ENCODE measurements around the gene PARVB.
"Not testable (repeated sequence)": the region's sequence is repeated elsewhere in the genome, so short reads cannot be mapped to it uniquely, and the experiment has no call there.

PARVB gene

GRCh38 chr22:44056649-44057048 is 32.5 kb downstream of the PARVB start:
- not testable (repeated sequence) for DNase-seq (ENCODE audit: low spot score)

GRCh38 chr22:44057401-44057987 is 33.4 kb downstream of the PARVB start:
- DNase-seq (ENCODE audit: low spot score), result no peak

- no peak for DNase-seq (ENCODE audit: low spot score)
Observed at GRCh38 chr22:44063462-44064371, 39.6 kb downstream of the PARVB start.

GRCh38 chr22:44067033-44067432 is 42.9 kb downstream of the PARVB start:
- no peak for DNase-seq (ENCODE audit: low spot score)

GRCh38 chr22:44067901-44068300 is 43.8 kb downstream of the PARVB start:
- no peak for DNase-seq (ENCODE audit: low spot score)

- DNase-seq (ENCODE audit: low spot score), result no peak
Observed at GRCh38 chr22:44068422-44069191, 44.5 kb downstream of the PARVB start.

- DNase-seq (ENCODE audit: low spot score), result no peak
Observed at GRCh38 chr22:44070029-44070428, 45.9 kb downstream of the PARVB start.

- no peak for DNase-seq (ENCODE audit: low spot score)
Observed at GRCh38 chr22:44071781-44072326, 47.8 kb downstream of the PARVB start.

GRCh38 chr22:44074337-44074984 is 50.4 kb downstream of the PARVB start:
- DNase-seq (ENCODE audit: low spot score), result no peak

- no peak for DNase-seq (ENCODE audit: low spot score)
Observed at GRCh38 chr22:44075022-44075421, 50.9 kb downstream of the PARVB start.

GRCh38 chr22:44075670-44076069 is 51.6 kb downstream of the PARVB start:
- DNase-seq (ENCODE audit: low spot score), result no peak

GRCh38 chr22:44076825-44077224 is 52.7 kb downstream of the PARVB start:
- DNase-seq (ENCODE audit: low spot score), result no peak

- DNase-seq (ENCODE audit: low spot score), result peak; percentile 88
Observed at GRCh38 chr22:44080936-44081861, 57.1 kb downstream of the PARVB start.

- DNase-seq (ENCODE audit: low spot score), result no peak
Observed at GRCh38 chr22:44082801-44083200, 58.7 kb downstream of the PARVB start.

- DNase-seq (ENCODE audit: low spot score), result no peak
Observed at GRCh38 chr22:44084044-44084772, 60.1 kb downstream of the PARVB start.

- DNase-seq (ENCODE audit: low spot score), result peak; percentile 69
Observed at GRCh38 chr22:44085743-44086270, 61.7 kb downstream of the PARVB start.

- DNase-seq (ENCODE audit: low spot score), result peak; percentile 56
Observed at GRCh38 chr22:44086271-44087088, 62.4 kb downstream of the PARVB start.

GRCh38 chr22:44087089-44087430 is 63.0 kb downstream of the PARVB start:
- DNase-seq (ENCODE audit: low spot score), result no peak

GRCh38 chr22:44088976-44089570 is 65.0 kb downstream of the PARVB start:
- peak; percentile 86 for DNase-seq (ENCODE audit: low spot score)
